ENCODE results near the gene HRAS. TPM values are rescaled to one million over a fixed set of nuclear protein-coding genes. Genes with fewer than 3 reads are reported as not detected.

HRAS gene
- total and polyA plus RNA-seq, 4 donors, result 4.7 to 17.4 (median 10.9) TPM

DNA sequence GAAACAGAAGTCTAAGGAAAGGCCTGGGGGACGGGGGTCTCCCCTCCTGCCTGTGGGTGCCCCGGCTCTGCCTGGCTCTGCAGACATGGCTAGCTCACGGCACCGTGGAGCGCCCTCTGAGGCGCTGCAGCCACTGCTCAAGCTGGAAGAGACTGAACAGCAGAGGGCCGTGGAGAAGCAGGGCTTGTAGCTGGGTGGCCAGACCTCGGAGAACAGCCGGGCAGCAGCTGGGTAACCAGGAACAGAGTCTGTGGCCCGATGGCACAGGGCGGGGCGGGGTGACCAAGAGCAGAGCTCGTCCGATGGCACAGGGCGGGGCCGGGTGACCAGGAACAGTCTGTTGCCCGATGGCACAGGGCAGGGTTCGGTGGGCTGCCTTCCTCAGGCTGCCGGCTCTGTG lies 46.4 kb downstream of the HRAS start:
- WGBS, result 91% methylated on average over 19 of the region's 19 CpGs
- Histone ChIP-seq H3K27ac (ENCODE audit: low read depth in 1 of 2, low read length in 2 of 2) (no peak overlapping the region), H3K9me3 (ENCODE audit: control insufficient read depth in 4 of 4, low read length in 3 of 4) (no peaks in the 10 kb centered on the region), H3K9ac (ENCODE audit: low read depth in 1 of 2, low read length in 2 of 2) (no peak overlapping the region), H3K36me3 (ENCODE audit: control insufficient read depth in 4 of 4, insufficient read depth in 3 of 4, low read depth in 1 of 4, low read length in 3 of 4) (peaks cover 0 to 29% (median 9%) of the 10 kb centered on the region in 4 donors), H3K27me3 (ENCODE audit: control insufficient read depth in 4 of 4, insufficient read depth in 4 of 4, low read length in 3 of 4) (no peaks in the 10 kb centered on the region), H3K4me3 (ENCODE audit: low read depth in 1 of 3, low read length in 3 of 3) (no peak overlapping the region), H3K4me1 (ENCODE audit: control insufficient read depth in 4 of 4, insufficient read depth in 4 of 4, low read length in 3 of 4) (peaks cover 0 to 2% (median 0%) of the 10 kb centered on the region in 4 donors)
- TF ChIP-seq MAX (IDR thresholded peaks at IDR 0.05), result no peak
- TF ChIP-seq YY1 (IDR thresholded peaks at IDR 0.05), result no peak
- TF ChIP-seq SP1 (IDR thresholded peaks at IDR 0.05), result no peak
- no peak for TF ChIP-seq JUND (IDR thresholded peaks at IDR 0.05)
- TF ChIP-seq, protein P1, sequence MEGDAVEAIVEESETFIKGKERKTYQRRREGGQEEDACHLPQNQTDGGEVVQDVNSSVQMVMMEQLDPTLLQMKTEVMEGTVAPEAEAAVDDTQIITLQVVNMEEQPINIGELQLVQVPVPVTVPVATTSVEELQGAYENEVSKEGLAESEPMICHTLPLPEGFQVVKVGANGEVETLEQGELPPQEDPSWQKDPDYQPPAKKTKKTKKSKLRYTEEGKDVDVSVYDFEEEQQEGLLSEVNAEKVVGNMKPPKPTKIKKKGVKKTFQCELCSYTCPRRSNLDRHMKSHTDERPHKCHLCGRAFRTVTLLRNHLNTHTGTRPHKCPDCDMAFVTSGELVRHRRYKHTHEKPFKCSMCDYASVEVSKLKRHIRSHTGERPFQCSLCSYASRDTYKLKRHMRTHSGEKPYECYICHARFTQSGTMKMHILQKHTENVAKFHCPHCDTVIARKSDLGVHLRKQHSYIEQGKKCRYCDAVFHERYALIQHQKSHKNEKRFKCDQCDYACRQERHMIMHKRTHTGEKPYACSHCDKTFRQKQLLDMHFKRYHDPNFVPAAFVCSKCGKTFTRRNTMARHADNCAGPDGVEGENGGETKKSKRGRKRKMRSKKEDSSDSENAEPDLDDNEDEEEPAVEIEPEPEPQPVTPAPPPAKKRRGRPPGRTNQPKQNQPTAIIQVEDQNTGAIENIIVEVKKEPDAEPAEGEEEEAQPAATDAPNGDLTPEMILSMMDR (IDR thresholded peaks at IDR 0.05; ENCODE audit: low read depth, low read length, missing input control), result no peak
- no peak for TF ChIP-seq ZBTB33 (IDR thresholded peaks at IDR 0.05)
- TF ChIP-seq GABPA (IDR thresholded peaks at IDR 0.05 in 1 of 2, conservative IDR thresholded peaks at IDR 0.05 in 1 of 2), result no peak
- TF ChIP-seq, protein P2, sequence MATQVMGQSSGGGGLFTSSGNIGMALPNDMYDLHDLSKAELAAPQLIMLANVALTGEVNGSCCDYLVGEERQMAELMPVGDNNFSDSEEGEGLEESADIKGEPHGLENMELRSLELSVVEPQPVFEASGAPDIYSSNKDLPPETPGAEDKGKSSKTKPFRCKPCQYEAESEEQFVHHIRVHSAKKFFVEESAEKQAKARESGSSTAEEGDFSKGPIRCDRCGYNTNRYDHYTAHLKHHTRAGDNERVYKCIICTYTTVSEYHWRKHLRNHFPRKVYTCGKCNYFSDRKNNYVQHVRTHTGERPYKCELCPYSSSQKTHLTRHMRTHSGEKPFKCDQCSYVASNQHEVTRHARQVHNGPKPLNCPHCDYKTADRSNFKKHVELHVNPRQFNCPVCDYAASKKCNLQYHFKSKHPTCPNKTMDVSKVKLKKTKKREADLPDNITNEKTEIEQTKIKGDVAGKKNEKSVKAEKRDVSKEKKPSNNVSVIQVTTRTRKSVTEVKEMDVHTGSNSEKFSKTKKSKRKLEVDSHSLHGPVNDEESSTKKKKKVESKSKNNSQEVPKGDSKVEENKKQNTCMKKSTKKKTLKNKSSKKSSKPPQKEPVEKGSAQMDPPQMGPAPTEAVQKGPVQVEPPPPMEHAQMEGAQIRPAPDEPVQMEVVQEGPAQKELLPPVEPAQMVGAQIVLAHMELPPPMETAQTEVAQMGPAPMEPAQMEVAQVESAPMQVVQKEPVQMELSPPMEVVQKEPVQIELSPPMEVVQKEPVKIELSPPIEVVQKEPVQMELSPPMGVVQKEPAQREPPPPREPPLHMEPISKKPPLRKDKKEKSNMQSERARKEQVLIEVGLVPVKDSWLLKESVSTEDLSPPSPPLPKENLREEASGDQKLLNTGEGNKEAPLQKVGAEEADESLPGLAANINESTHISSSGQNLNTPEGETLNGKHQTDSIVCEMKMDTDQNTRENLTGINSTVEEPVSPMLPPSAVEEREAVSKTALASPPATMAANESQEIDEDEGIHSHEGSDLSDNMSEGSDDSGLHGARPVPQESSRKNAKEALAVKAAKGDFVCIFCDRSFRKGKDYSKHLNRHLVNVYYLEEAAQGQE (IDR thresholded peaks at IDR 0.05), result no peak
- TF ChIP-seq TAF1 (conservative IDR thresholded peaks at IDR 0.05), result no peak
- no peak for TF ChIP-seq RXRA (IDR thresholded peaks at IDR 0.05)
- TF ChIP-seq FOXA2 (IDR thresholded peaks at IDR 0.05), result no peak
- TF ChIP-seq NR2F2 (IDR thresholded peaks at IDR 0.05), result no peak
- no peak for TF ChIP-seq FOXA1 (IDR thresholded peaks at IDR 0.05)
- TF ChIP-seq HNF4G (IDR thresholded peaks at IDR 0.05), result no peak
- TF ChIP-seq EGR1 (IDR thresholded peaks at IDR 0.05; ENCODE audit: low read depth in 2 of 2), result no peak
- no peak for TF ChIP-seq ATF3 (IDR thresholded peaks at IDR 0.05)
- DNase-seq (ENCODE audit: low spot score), result no peak

DNA sequence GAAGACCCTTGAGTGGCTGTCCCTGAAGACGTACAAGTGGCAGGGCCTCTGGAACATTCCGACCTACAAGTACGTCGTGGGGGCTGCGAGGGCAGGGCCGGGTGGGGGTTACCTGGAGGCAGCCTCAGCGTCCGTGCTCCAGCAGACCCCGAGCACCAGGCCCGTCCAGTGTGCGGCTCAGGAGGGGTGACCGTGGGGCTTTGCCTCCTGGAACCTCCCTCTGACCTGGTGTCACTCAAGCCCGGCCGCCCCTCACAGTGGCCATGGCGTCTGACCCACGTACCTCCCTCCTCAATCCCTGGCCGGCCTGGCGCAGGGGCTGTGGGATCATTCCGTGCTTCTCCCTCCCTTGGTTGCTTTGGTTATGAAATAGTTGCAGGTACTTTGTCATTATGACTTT lies 46.8 kb downstream of the HRAS start:
- Histone ChIP-seq H3K9me3 (ENCODE audit: control insufficient read depth in 4 of 4, low read length in 3 of 4) (no peaks in the 10 kb centered on the region), H3K4me1 (ENCODE audit: control insufficient read depth in 4 of 4, insufficient read depth in 4 of 4, low read length in 3 of 4) (peaks cover 0 to 2% (median 0%) of the 10 kb centered on the region in 4 donors), H3K4me3 (ENCODE audit: low read depth in 1 of 3, low read length in 3 of 3) (no peak overlapping the region), H3K27ac (ENCODE audit: low read depth in 1 of 2, low read length in 2 of 2) (no peak overlapping the region), H3K9ac (ENCODE audit: low read depth in 1 of 2, low read length in 2 of 2) (no peak overlapping the region), H3K27me3 (ENCODE audit: control insufficient read depth in 4 of 4, insufficient read depth in 4 of 4, low read length in 3 of 4) (no peaks in the 10 kb centered on the region), H3K36me3 (ENCODE audit: control insufficient read depth in 4 of 4, insufficient read depth in 3 of 4, low read depth in 1 of 4, low read length in 3 of 4) (peaks cover 0 to 26% (median 9%) of the 10 kb centered on the region in 4 donors)
- WGBS, result 97% methylated on average over 19 of the region's 19 CpGs
- no peak for TF ChIP-seq TAF1 (conservative IDR thresholded peaks at IDR 0.05)
- no peak for TF ChIP-seq MAX (IDR thresholded peaks at IDR 0.05)
- TF ChIP-seq RXRA (IDR thresholded peaks at IDR 0.05), result no peak
- TF ChIP-seq, protein P1 (IDR thresholded peaks at IDR 0.05; ENCODE audit: low read depth, low read length, missing input control), result no peak
- no peak for TF ChIP-seq SP1 (IDR thresholded peaks at IDR 0.05)
- TF ChIP-seq, protein P2 (IDR thresholded peaks at IDR 0.05), result no peak
- no peak for DNase-seq (ENCODE audit: low spot score)

Measured in liver (tissue), 9 donors.